Caco-2 (cell line): ENCODE measurements around the gene CACNA1B. TPM values are rescaled to one million over a fixed set of nuclear protein-coding genes. Genes with fewer than 3 reads are reported as not detected.

Source experiments
- BruUV-seq: library from RNA; stranded (reverse); fragments of 400-500 nt; replicated peaks from 2 replicates; lab custom pipeline; 2021; lab: Mats Ljungman, UMichigan
- CTCF ChIA-PET: fragments of 300-600 bp; sonication (Branson Sonifier 250); formaldehyde crosslinking; loops from one replicate; lab custom pipeline; 2022; ENCODE audit warnings: antibody characterized with exemption; lab: Charles Lee
- POLR2A ChIA-PET: fragments of 300-600 bp; sonication (Branson Sonifier 250); formaldehyde crosslinking; loops from one replicate; lab custom pipeline; 2022; ENCODE audit warnings: antibody characterized with exemption; lab: Charles Lee
- DNase-seq, 2 experiments: peaks; one replicate each; pipeline versions ENCODE4 v3.0.0 to v3.0.0-alpha.2; 2020 to 2022
- H3K27me3 ChIP-seq: replicated peaks from 2 replicates; pipeline ENCODE4 v1.6.0; 2011; ENCODE audit warnings: low read length; ENCODE audit not compliant: control insufficient read depth, insufficient read depth
- H3K36me3 ChIP-seq: 2 replicates; pipeline ENCODE4 v1.5.1; 2011; ENCODE audit warnings: low read length; ENCODE audit not compliant: control insufficient read depth, insufficient read depth
- H3K4me1 ChIP-seq: fragments of 250-450 bp; sonication (Bioruptor Pico); 2 replicates; pipeline ENCODE4 v1.5.1; 2020; ENCODE audit warnings: mild to moderate bottlenecking
- H3K4me3 ChIP-seq: 2 replicates; pipeline ENCODE4 v1.5.1; 2011; ENCODE audit warnings: low read depth, mild to moderate bottlenecking, control low read depth, low read length
- H3K9me3 ChIP-seq: fragments of 250-450 bp; sonication (Bioruptor Pico); 2 replicates; pipeline ENCODE4 v1.5.1; 2020; ENCODE audit warnings: mild to moderate bottlenecking, moderate library complexity
- H3K27ac Mint-ChIP-seq: one replicate; pipeline ENCODE4 v1.8.0; 2022; ENCODE audit warnings: mixed read lengths; ENCODE audit not compliant: unreplicated experiment
- H3K27me3 Mint-ChIP-seq: one replicate; pipeline ENCODE4 v1.8.0; 2022; ENCODE audit warnings: mixed read lengths; ENCODE audit not compliant: insufficient read depth, unreplicated experiment
- H3K36me3 Mint-ChIP-seq: one replicate; pipeline ENCODE4 v1.8.0; 2022; ENCODE audit warnings: mild to moderate bottlenecking, mixed read lengths; ENCODE audit not compliant: insufficient read depth, unreplicated experiment
- H3K4me1 Mint-ChIP-seq: one replicate; pipeline ENCODE4 v1.8.0; 2022; ENCODE audit warnings: low read depth, mixed read lengths; ENCODE audit not compliant: unreplicated experiment
- H3K4me3 Mint-ChIP-seq: one replicate; pipeline ENCODE4 v1.8.0; 2022; ENCODE audit warnings: mild to moderate bottlenecking, moderate library complexity, mixed read lengths; ENCODE audit not compliant: unreplicated experiment
- H3K9me3 Mint-ChIP-seq: one replicate; pipeline ENCODE4 v1.8.0; 2022; ENCODE audit warnings: mixed read lengths; ENCODE audit not compliant: unreplicated experiment
- intact Hi-C: fragments of 100-400 bp; cut with micrococcal nuclease; formaldehyde crosslinking; loops from one replicate; pipeline ENCODE4 v1.10.0; 2022; ENCODE audit not compliant: unreplicated experiment
- total RNA-seq: library from RNA; stranded (reverse); gene quantifications from 2 replicates; pipeline ENCODE4 v1.2.3, GENCODE V29; 2022
- TF ChIP-seq, protein P1 (sequence below), 2 experiments: fragments of 200-600 bp in 1 of 2; IDR thresholded peaks; 1 replicate in 1 of 2; 2 replicates in 1 of 2; pipeline versions ENCODE4 v1.5.1 to v1.8.0; 2011 to 2022; ENCODE audit warnings: antibody characterized with exemption in 1 of 2, control low read depth in 1 of 2, inconsistent platforms in 1 of 2, low read depth in 1 of 2, low read length in 1 of 2, mild to moderate bottlenecking in 1 of 2, moderate library complexity in 1 of 2; ENCODE audit not compliant: insufficient read depth in 1 of 2, severe bottlenecking in 1 of 2, unreplicated experiment in 1 of 2

Gene CACNA1B
- total RNA-seq, 1 experiment from 2014 or later: 0.11 TPM

DNA sequence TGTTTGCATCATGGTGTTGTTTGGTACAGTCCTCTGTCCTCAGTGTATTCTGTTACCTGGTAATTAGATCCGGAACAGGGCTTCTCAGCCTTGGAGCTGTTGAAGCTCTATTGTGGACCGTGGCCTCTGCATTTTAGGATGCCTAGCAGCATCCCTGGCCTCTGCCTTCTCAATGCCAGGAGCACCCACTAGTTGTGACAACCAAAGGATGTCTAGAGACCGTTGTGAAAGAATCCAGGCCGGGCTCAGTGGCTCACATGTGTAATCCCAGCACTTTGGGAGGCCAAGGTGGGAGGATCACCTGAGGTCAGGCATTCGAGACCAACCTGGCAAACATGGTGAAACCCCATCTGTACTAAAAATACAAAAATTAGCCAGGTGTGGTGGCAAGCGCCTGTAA, 159.6 kb downstream of the CACNA1B start:
- Mint-ChIP-seq H3K36me3 (no peaks in the 10 kb centered on the region), H3K27ac (no peak overlapping the region), H3K27me3 (peaks cover 34% of the 10 kb centered on the region), H3K9me3 (no peaks in the 10 kb centered on the region), H3K4me1 (no peaks in the 10 kb centered on the region), H3K4me3 (no peak overlapping the region)
- POLR2A ChIA-PET: no interaction called here
- DNase-seq: peak in 1 of 2 experiments; percentile 11
- no TSS peak for BruUV-seq
- no peaks in the 10 kb centered on the region for H3K9me3 ChIP-seq
- CTCF ChIA-PET: no interaction called here
- intact Hi-C loops: no loop called here
- TF ChIP-seq, protein P1, sequence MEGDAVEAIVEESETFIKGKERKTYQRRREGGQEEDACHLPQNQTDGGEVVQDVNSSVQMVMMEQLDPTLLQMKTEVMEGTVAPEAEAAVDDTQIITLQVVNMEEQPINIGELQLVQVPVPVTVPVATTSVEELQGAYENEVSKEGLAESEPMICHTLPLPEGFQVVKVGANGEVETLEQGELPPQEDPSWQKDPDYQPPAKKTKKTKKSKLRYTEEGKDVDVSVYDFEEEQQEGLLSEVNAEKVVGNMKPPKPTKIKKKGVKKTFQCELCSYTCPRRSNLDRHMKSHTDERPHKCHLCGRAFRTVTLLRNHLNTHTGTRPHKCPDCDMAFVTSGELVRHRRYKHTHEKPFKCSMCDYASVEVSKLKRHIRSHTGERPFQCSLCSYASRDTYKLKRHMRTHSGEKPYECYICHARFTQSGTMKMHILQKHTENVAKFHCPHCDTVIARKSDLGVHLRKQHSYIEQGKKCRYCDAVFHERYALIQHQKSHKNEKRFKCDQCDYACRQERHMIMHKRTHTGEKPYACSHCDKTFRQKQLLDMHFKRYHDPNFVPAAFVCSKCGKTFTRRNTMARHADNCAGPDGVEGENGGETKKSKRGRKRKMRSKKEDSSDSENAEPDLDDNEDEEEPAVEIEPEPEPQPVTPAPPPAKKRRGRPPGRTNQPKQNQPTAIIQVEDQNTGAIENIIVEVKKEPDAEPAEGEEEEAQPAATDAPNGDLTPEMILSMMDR (IDR thresholded peaks at IDR 0.05; ENCODE audit: insufficient read depth in 1 of 2, low read depth in 1 of 2, low read length in 1 of 2, severe bottlenecking in 1 of 2, unreplicated experiment in 1 of 2): no peak
- H3K36me3 ChIP-seq: no peaks in the 10 kb centered on the region
- H3K27me3 ChIP-seq: no peaks in the 10 kb centered on the region; the same call in 1 of the 2 replicates
- no peak overlapping the region for H3K4me3 ChIP-seq
- H3K4me1 ChIP-seq: no peaks in the 10 kb centered on the region

DNA sequence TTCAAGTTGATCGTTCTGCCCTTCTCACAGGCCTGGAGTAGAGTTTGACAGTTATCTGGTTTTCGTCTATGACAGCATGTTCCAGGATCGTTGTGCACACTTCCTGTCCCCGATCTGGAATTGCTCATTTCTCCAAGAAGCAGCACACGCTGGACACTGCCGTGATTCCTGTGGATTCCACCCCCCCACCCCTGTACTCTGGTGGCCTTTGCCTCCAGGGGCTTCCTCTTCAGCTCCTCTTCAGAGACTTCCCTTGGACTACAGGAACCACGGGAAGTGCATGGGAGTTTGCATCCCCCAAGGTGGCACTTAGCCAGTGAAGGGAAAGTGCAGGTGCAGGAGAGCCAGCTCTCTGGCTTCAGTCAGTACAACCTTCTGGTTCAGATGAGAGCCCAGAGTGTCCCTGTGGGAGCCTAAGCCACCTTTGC, 160.7 kb downstream of the CACNA1B start:
- ChIA-PET CTCF (no interaction called here), POLR2A (no interaction called here)
- H3K4me1 Mint-ChIP-seq: no peaks in the 10 kb centered on the region
- H3K27me3 Mint-ChIP-seq: peaks cover 26% of the 10 kb centered on the region
- no peaks in the 10 kb centered on the region for H3K4me1 ChIP-seq
- peak in 1 of 2 experiments; percentile 13 for DNase-seq
- no peaks in the 10 kb centered on the region; the same call in 1 of the 2 replicates for H3K27me3 ChIP-seq
- no peak overlapping the region for H3K4me3 ChIP-seq
- H3K9me3 ChIP-seq: no peaks in the 10 kb centered on the region
- intact Hi-C loops: no loop called here
- H3K36me3 Mint-ChIP-seq: no peaks in the 10 kb centered on the region
- H3K9me3 Mint-ChIP-seq: no peaks in the 10 kb centered on the region
- H3K27ac Mint-ChIP-seq: no peak overlapping the region
- no peaks in the 10 kb centered on the region for H3K36me3 ChIP-seq
- BruUV-seq: no TSS peak
- TF ChIP-seq, protein P1 (IDR thresholded peaks at IDR 0.05; ENCODE audit: insufficient read depth in 1 of 2, low read depth in 1 of 2, low read length in 1 of 2, severe bottlenecking in 1 of 2, unreplicated experiment in 1 of 2): no peak
- no peak overlapping the region for H3K4me3 Mint-ChIP-seq

DNA sequence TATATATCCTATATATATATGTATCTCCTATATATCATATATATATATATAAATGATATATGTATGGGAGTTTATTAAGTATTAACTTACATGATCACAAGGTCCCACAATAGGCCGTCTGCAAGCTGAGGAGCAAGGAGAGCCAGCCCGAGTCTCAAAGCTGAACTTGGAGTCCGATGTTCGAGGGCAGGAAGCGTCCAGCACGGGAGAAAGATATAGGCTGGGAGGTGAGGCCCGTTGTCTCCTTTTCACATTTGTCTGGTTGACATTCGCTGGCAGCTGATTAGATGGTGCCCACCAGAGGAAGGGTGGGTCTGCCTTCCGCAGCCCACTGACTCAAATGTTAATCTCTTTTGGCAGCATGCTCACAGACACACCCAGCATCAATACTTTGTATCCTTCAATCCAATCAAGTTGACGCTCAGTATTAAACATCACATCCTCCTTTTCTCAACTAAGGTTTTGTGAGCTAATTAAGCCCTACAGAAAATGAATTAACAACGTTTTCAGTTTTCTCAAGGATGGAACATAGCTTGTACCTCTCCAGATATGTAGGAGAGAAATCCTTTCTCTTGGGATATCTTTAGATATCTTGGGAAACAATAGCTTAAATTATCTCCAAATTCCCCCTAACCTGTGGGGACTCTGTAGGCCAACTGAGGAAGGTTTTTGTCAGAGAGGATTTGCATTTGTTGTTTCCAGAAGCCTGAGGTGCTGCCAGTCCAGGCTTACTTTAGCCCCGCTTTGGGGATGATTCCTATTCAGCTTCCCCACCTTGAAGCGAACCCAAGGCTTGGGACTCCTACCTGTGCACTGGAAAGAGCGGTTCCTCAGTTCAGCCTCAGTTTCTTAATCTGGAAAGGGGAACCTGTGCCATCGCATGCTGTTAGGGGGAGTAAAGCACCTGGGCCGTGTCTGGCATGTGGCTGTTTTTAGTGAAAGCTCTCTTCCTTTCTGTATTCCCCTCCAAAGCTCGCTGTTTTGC, 163.2 kb downstream of the CACNA1B start:
- TF ChIP-seq, protein P1 (IDR thresholded peaks at IDR 0.05; ENCODE audit: insufficient read depth in 1 of 2, low read depth in 1 of 2, low read length in 1 of 2, severe bottlenecking in 1 of 2, unreplicated experiment in 1 of 2): no peak
- no TSS peak for BruUV-seq
- CTCF ChIA-PET: no interaction called here
- Mint-ChIP-seq H3K4me3 (no peak overlapping the region), H3K27me3 (peaks cover 30% of the 10 kb centered on the region), H3K36me3 (no peaks in the 10 kb centered on the region), H3K9me3 (no peaks in the 10 kb centered on the region), H3K27ac (no peak overlapping the region), H3K4me1 (no peaks in the 10 kb centered on the region)
- Histone ChIP-seq H3K9me3 (no peaks in the 10 kb centered on the region), H3K4me1 (no peaks in the 10 kb centered on the region), H3K4me3 (no peak overlapping the region), H3K27me3 (no peaks in the 10 kb centered on the region; the same call in 1 of the 2 replicates), H3K36me3 (no peaks in the 10 kb centered on the region)
- DNase-seq: no peak
- POLR2A ChIA-PET: no interaction called here
- intact Hi-C loops: loop anchor here (1.0 kb wide), 1 partner anchor 33 kb away; no protein-coding TSS in a partner anchor
